Skeletal muscle tissue (tissue), 4 donors: ENCODE measurements around the gene PSG4. TPM values are rescaled to one million over a fixed set of nuclear protein-coding genes. Genes with fewer than 3 reads are reported as not detected.
"Not testable (repeated sequence)": the region's sequence is repeated elsewhere in the genome, so short reads cannot be mapped to it uniquely, and the experiment has no call there.

Source experiments
- H3K27ac ChIP-seq: one replicate; pipeline ENCODE4 v1.7.0; 2013; ENCODE audit warnings: mild to moderate bottlenecking, low read depth, low read length, inconsistent platforms
- H3K27me3 ChIP-seq, 3 donors: one replicate each; pipeline ENCODE4 v1.7.0; 2013; ENCODE audit warnings: low read length in 3 of 3; ENCODE audit not compliant: control insufficient read depth in 3 of 3, insufficient read depth in 3 of 3
- H3K36me3 ChIP-seq, 3 donors: one replicate each; pipeline ENCODE4 v1.7.0; 2013; ENCODE audit warnings: low read length in 3 of 3; ENCODE audit not compliant: control insufficient read depth in 3 of 3, insufficient read depth in 3 of 3
- H3K4me1 ChIP-seq, 3 donors: one replicate each; pipeline ENCODE4 v1.7.0; 2013; ENCODE audit warnings: low read length in 3 of 3, mild to moderate bottlenecking in 3 of 3; ENCODE audit not compliant: control insufficient read depth in 3 of 3, insufficient read depth in 3 of 3
- H3K4me3 ChIP-seq, 3 donors: one replicate each; pipeline ENCODE4 v1.7.0; 2013; ENCODE audit warnings: low read length in 3 of 3
- H3K9ac ChIP-seq, 3 donors: one replicate each; pipeline ENCODE4 v1.7.0; 2013; ENCODE audit warnings: low read length in 3 of 3, mild to moderate bottlenecking in 3 of 3, moderate library complexity in 2 of 3, low read depth in 1 of 3
- H3K9me3 ChIP-seq, 3 donors: one replicate each; pipeline ENCODE4 v1.7.0; 2013; ENCODE audit warnings: low read length in 3 of 3; ENCODE audit not compliant: control insufficient read depth in 3 of 3
- total RNA-seq: library from RNA; depleted of rRNA; stranded (reverse); fragments of >200 nt; gene quantifications from one replicate; pipeline ENCODE4 v1.2.3, GENCODE V29; 2014
- donor health status: Osteomylitis.

PSG4 gene
- total RNA-seq, 1 donor from 2014 or later = not detected

DNA sequence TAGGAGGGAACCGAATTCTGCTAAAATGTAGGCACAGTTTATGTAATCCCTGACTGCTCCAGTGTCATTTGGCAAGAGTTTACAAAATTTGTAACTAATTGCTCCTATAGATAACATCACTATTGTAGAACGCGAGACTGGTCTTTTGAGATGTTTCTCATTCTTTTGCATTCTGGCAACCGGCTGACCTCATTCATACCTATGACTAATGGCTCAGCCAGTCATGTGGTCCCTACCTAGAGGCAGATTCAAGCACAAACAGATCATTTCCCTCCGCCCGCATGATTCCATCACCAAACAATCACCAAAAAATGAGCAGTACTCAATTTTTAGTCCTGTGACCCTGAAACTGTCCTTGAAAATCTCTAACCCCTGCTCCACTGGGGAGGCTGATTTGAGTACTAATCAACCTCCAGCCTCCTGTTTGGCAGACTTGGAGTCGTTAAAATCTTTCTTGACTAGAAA is 4.1 kb downstream of the PSG4 start:
- H3K4me3 ChIP-seq, H3K27ac ChIP-seq, H3K36me3 ChIP-seq, H3K9ac ChIP-seq, H3K9me3 ChIP-seq, H3K4me1 ChIP-seq, H3K27me3 ChIP-seq: not testable (repeated sequence)

DNA sequence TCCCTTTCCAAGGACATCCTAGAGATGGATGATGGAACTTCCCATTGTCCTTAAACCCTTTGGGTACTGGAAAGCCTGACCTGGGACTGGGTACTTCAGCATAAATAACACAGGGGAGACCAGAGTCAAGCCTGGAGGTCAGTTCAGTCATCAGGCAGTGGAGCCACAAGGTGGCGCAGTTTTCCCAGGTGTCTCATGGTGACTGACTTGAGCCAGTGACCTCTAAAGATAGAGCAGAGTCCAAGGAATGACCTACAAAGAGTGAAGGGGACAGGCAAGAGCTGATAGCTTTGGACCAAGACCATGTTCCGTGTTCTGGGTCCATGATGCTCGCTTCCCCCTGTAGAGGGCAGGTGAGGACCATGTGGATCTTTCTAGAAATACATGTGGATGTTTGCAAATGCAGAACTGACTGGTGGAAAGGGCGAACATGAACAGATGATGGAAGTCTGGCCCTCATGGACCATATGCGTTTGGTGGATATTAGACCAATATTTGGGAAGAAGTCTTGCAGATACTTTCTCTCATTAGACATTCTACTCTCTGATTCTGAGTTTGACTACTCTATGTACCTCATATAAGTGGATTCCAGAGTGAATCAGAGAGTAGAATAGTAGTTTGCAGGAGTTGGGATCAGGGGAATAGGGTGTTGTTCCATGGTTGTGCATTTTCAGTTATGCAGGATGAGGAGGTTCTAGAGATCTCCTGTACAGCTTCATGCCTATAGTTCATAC is 6.6 kb downstream of the PSG4 start:
- H3K9me3 ChIP-seq, H3K27me3 ChIP-seq, H3K4me1 ChIP-seq, H3K4me3 ChIP-seq, H3K27ac ChIP-seq, H3K36me3 ChIP-seq, H3K9ac ChIP-seq: not testable (repeated sequence)

- H3K4me3 ChIP-seq, H3K9me3 ChIP-seq, H3K27me3 ChIP-seq, H3K4me1 ChIP-seq, H3K36me3 ChIP-seq, H3K9ac ChIP-seq, H3K27ac ChIP-seq: not testable (repeated sequence)
Measured at GRCh38 chr19:43197666-43198397, 7.6 kb downstream of the PSG4 start.

DNA sequence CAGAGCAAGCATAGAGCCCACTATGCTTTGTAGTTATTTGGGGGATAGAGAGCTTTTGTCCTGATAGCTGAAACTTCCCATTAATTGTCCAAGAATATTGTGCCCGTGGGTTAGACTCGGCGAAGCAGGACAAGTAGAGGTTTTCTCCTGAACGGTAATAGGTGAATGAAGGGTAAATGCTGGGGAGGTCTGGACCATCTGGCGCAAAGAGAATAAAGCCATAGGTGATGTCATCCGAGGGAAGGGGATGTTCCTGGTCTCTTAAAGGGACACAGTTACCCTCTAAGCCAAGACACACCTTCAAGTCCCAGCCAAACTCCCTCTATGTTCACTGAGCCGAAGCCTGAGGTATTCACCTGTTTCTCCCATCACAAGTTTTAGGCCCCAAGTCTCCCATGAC is 11.0 kb downstream of the PSG4 start:
- not testable (repeated sequence) for H3K4me3 ChIP-seq, H3K36me3 ChIP-seq, H3K27me3 ChIP-seq, H3K9me3 ChIP-seq, H3K4me1 ChIP-seq, H3K9ac ChIP-seq, H3K27ac ChIP-seq

- H3K27me3 ChIP-seq, H3K36me3 ChIP-seq: not testable (repeated sequence)
Measured at GRCh38 chr19:43192381-43193155, 12.9 kb downstream of the PSG4 start.

GRCh38 chr19:43188092-43188491 is 17.3 kb downstream of the PSG4 start:
- H3K36me3 ChIP-seq, H3K4me3 ChIP-seq, H3K9ac ChIP-seq, H3K27ac ChIP-seq, H3K9me3 ChIP-seq, H3K4me1 ChIP-seq, H3K27me3 ChIP-seq: not testable (repeated sequence)

More at GRCh38 chr19:43192381-43193155, 12.9 kb downstream of the PSG4 start:
- not testable (repeated sequence) for H3K27ac ChIP-seq, H3K9me3 ChIP-seq, H3K4me3 ChIP-seq, H3K9ac ChIP-seq, H3K4me1 ChIP-seq

- not testable (repeated sequence) for H3K27me3 ChIP-seq, H3K36me3 ChIP-seq, H3K9me3 ChIP-seq, H3K27ac ChIP-seq, H3K9ac ChIP-seq, H3K4me3 ChIP-seq, H3K4me1 ChIP-seq
Measured at GRCh38 chr19:43186311-43186935, 19.0 kb downstream of the PSG4 start, which contains the start of gene PSG5. Gene PSG5, minus strand, starts transcription at chr19:43186536. Its CDS starts 131 bp downstream, at chr19:43186405.

- H3K27ac ChIP-seq, H3K9me3 ChIP-seq, H3K4me3 ChIP-seq, H3K4me1 ChIP-seq, H3K36me3 ChIP-seq, H3K27me3 ChIP-seq, H3K9ac ChIP-seq: not testable (repeated sequence)
Measured at GRCh38 chr19:43181869-43182771, 23.3 kb downstream of the PSG4 start.

DNA sequence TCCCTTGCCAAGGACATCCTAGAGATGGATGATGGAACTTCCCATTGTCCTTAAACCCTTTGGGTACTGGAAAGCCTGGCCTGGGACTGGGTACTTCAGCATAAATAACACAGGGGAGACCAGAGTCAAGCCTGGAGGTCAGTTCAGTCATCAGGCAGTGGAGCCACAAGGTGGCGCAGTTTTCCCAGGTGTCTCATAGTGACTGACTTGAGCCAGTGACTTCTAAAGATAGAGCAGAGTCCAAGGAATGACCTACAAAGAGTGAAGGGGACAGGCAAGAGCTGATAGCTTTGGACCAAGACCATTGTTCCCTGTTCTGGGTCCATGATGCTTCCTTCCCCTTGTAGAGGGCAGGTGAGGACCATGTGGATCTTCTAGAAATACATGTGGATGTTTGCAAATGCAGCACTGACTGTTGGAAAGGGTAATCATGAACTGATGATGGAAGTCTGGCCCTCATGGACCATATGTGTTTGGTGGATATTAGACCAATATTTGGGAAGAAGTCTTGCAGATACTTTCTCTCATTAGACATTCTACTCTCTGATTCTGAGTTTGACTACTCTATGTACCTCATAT is 25.8 kb downstream of the PSG4 start:
- H3K4me3 ChIP-seq, H3K27ac ChIP-seq, H3K9ac ChIP-seq, H3K4me1 ChIP-seq, H3K36me3 ChIP-seq, H3K27me3 ChIP-seq, H3K9me3 ChIP-seq: not testable (repeated sequence)
